ENCODE data around the gene CHRNA1. TPM values are rescaled to one million over a fixed set of nuclear protein-coding genes. Genes with fewer than 3 reads are reported as not detected.

The CHRNA1 gene
- total RNA-seq, 2 donors from 2014 or later = 1.1 to 2.7 TPM

DNA sequence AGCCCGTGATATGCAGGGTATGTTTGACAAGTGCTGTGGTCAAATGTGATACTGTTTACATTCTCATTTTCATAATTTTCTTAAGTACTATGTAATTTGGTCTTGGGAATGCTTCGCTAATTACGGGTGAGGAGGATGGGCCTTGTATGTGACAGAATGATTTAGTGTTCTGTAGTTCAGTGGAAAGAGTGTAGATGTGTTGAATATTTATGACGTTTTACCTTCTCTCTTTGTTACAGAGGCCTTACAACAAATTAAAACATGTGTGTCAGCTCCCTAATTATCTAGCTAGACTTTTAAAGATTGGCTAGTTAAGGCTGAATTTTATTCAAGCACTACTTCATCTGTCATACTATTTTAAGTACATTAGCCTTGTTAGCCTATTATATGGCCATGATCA lies 10.6 kb upstream of the CHRNA1 start:
- H3K27ac ChIP-seq = no peak overlapping the region
- intact Hi-C loops (cut with DNase I) = no loop called here
- DNase-seq = no peak
- H3K9ac ChIP-seq (ENCODE audit: low read depth in 2 of 2, low read length in 2 of 2) = no peak overlapping the region
- no peaks in the 10 kb centered on the region for H3K27me3 ChIP-seq
- no peaks in the 10 kb centered on the region for H3K9me3 ChIP-seq
- no peak overlapping the region for H3K4me3 ChIP-seq
- TF ChIP-seq, protein P1, sequence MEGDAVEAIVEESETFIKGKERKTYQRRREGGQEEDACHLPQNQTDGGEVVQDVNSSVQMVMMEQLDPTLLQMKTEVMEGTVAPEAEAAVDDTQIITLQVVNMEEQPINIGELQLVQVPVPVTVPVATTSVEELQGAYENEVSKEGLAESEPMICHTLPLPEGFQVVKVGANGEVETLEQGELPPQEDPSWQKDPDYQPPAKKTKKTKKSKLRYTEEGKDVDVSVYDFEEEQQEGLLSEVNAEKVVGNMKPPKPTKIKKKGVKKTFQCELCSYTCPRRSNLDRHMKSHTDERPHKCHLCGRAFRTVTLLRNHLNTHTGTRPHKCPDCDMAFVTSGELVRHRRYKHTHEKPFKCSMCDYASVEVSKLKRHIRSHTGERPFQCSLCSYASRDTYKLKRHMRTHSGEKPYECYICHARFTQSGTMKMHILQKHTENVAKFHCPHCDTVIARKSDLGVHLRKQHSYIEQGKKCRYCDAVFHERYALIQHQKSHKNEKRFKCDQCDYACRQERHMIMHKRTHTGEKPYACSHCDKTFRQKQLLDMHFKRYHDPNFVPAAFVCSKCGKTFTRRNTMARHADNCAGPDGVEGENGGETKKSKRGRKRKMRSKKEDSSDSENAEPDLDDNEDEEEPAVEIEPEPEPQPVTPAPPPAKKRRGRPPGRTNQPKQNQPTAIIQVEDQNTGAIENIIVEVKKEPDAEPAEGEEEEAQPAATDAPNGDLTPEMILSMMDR (IDR thresholded peaks at IDR 0.05) = no peak
- no peaks in the 10 kb centered on the region for H3K36me3 ChIP-seq
- no peaks in the 10 kb centered on the region for H3K4me1 ChIP-seq

DNA sequence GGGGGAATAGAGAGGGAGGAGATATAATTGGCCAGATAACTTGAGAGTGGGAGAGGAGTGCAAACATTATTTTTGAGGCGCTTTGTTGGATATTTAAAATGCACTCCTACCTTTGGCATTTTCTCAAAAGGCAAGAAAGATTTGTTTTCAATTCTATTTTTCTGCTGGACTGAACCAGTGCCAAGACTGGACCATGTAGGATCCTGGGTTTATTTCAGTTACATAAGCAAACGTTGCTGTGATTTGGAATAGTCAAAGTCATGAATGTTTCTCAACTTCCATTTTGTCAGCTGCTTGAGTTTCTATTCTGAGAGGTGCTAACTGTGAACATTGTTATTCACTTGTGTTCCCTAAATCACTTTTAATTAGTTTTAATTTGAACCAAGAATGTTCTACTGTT lies 8.9 kb upstream of the CHRNA1 start:
- TF ChIP-seq, protein P1 (IDR thresholded peaks at IDR 0.05) = no peak
- no peak overlapping the region for H3K4me3 ChIP-seq
- DNase-seq = no peak
- no peaks in the 10 kb centered on the region for H3K36me3 ChIP-seq
- H3K9me3 ChIP-seq = no peaks in the 10 kb centered on the region
- H3K9ac ChIP-seq (ENCODE audit: low read depth in 2 of 2, low read length in 2 of 2) = no peak overlapping the region
- no peaks in the 10 kb centered on the region for H3K27me3 ChIP-seq
- H3K4me1 ChIP-seq = no peaks in the 10 kb centered on the region
- intact Hi-C loops (cut with DNase I) = no loop called here
- H3K27ac ChIP-seq = no peak overlapping the region

DNA sequence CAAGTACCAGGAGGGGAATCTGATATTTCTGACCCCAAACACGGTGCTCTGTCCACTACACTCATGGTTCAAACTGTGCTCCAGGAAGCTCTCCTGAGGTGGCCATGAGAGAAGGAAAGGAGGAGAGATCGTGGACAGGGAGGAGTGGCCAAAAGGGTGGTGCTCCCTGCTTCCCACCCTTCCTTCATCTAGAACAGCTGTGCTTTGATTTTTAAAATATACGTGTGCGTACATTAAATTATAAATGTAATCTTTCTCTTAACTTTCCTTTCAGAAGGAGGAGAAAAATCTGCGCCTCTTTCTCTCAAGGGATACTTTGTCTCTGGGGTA lies 8.2 kb upstream of the CHRNA1 start:
- no peaks in the 10 kb centered on the region for H3K9me3 ChIP-seq
- no peak overlapping the region for H3K9ac ChIP-seq (ENCODE audit: low read depth in 2 of 2, low read length in 2 of 2)
- H3K27ac ChIP-seq = no peak overlapping the region
- no peak for DNase-seq
- H3K4me3 ChIP-seq = no peak overlapping the region
- H3K36me3 ChIP-seq = no peaks in the 10 kb centered on the region
- TF ChIP-seq, protein P1 (IDR thresholded peaks at IDR 0.05) = no peak
- no peaks in the 10 kb centered on the region for H3K27me3 ChIP-seq
- intact Hi-C loops (cut with DNase I) = no loop called here
- no peaks in the 10 kb centered on the region for H3K4me1 ChIP-seq

DNA sequence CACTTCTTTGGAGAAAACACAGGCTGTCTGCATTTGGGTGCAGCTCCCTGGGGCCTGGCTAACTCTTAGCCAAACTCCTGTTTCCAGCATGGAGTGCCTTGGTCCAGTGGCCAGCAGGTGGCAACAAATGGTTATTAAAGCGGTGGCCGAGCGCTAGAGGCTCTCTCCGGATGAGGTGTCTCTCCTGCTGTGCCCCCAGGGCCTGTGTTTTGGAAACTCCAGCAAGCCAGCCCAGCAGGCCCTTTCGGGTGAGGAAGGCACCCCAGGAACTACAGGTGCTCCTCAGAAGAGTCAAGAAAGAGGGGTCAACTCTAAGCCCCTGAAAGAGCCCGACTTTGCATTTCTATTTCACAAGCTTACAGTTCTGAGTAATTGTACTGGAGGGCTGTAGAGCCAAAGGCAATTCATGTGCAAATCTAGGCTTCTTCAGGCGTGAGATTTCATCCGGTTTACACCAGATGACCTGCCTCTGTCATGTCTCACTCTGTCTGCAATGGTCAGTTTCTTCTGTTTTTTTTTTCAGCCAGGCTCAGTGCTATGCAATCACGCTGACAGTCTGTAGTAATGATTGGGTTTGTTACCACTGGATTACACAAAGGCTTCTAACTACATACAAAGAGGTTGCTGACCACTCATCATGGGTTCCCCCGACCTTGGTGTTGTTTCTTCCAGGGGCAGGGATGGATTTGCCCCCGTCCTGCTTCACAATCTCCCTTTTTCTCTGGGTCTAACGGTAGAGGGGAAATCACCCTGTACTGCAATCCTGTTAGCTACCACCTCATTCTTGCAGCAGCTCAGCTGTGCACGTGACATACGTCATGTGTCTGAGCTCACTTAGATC lies 7.6 kb upstream of the CHRNA1 start:
- H3K9ac ChIP-seq (ENCODE audit: low read depth in 2 of 2, low read length in 2 of 2) = no peak overlapping the region
- TF ChIP-seq, protein P1 (IDR thresholded peaks at IDR 0.05) = peak; percentile 64
- no peaks in the 10 kb centered on the region for H3K27me3 ChIP-seq
- peak; percentile 61 for DNase-seq
- no peak overlapping the region for H3K27ac ChIP-seq
- intact Hi-C loops (cut with DNase I) = loop anchor here (2.0 kb wide), 1 partner anchor 213 kb away; no protein-coding TSS in a partner anchor
- H3K36me3 ChIP-seq = no peaks in the 10 kb centered on the region
- no peak overlapping the region for H3K4me3 ChIP-seq
- H3K4me1 ChIP-seq = no peaks in the 10 kb centered on the region
- no peaks in the 10 kb centered on the region for H3K9me3 ChIP-seq

DNA sequence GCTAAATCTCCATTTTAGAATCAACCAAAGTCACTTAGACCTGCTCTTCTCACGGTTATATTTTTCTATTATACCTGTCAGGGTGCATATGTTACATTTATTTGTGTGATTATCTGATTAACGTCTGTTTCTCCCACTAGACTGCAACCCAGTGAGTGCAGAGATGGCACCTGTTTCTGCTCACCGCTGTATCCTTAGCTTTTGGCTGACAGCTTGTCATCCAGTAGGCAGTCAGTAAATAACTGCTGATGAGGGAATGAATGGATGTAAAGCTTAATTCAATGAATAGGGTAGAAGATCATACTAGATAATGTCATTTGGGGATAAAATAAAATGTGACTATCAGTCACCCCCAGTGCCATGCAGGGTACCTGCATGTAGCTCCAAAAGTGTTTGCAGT lies 6.9 kb upstream of the CHRNA1 start:
- Histone ChIP-seq H3K9ac (ENCODE audit: low read depth in 2 of 2, low read length in 2 of 2) (no peak overlapping the region), H3K4me1 (no peaks in the 10 kb centered on the region), H3K9me3 (no peaks in the 10 kb centered on the region), H3K36me3 (no peaks in the 10 kb centered on the region), H3K27me3 (no peaks in the 10 kb centered on the region), H3K4me3 (no peak overlapping the region), H3K27ac (no peak overlapping the region)
- TF ChIP-seq, protein P1 (IDR thresholded peaks at IDR 0.05) = no peak
- intact Hi-C loops (cut with DNase I) = loop anchor here (2.0 kb wide), 1 partner anchor 214 kb away; no protein-coding TSS in a partner anchor
- DNase-seq = no peak
